ENCODE data around the gene AKAP12. TPM values are rescaled to one million over a fixed set of nuclear protein-coding genes. Genes with fewer than 3 reads are reported as not detected.

AKAP12 gene
- polyA plus RNA-seq, 2 of the 4 experiments (the other 2 are of a cell fraction): 32.1 to 192 TPM

- no peaks in the 10 kb centered on the region for H3K9me3 ChIP-seq
- POLR2A ChIA-PET: no interaction called here
- H3K4me1 ChIP-seq: peaks cover 12% of the 10 kb centered on the region; the same call in 2 of the 3 replicates
- 91% methylated on average over 5 of the region's 5 CpGs for WGBS (ENCODE audit: missing lambda C conversion rate)
- no peak overlapping the region for H3K27ac ChIP-seq
- ATAC-seq: peak in 1 of 2 experiments; percentile 12; a peak in 2 of 6 replicates
- CTCF ChIA-PET: interaction anchor here (1.2 to 1.7 kb wide), 3 partner anchors 9 to 467 kb away, joined by 3 to 7 read pairs (median 4); no protein-coding TSS in a partner anchor
- H3K4me3 ChIP-seq: no peak overlapping the region
- TF ChIP-seq RFX5 (IDR thresholded peaks at IDR 0.05) (no peak), HDAC2 (IDR thresholded peaks at IDR 0.05) (no peak), MAX (IDR thresholded peaks at IDR 0.05) (no peak), CHD2 (IDR thresholded peaks at IDR 0.05; ENCODE audit: low read length, partially characterized antibody) (no peak), CBX8 (IDR thresholded peaks at IDR 0.05) (no peak), CBX2 (IDR thresholded peaks at IDR 0.05; ENCODE audit: borderline replicate concordance, low read depth) (no peak), NPAS2 (CRISPR knock-in tag; IDR thresholded peaks at IDR 0.05; ENCODE audit: borderline replicate concordance) (no peak), HEYL (CRISPR knock-in tag; IDR thresholded peaks at IDR 0.05) (no peak), CHD4 (IDR thresholded peaks at IDR 0.05; ENCODE audit: borderline replicate concordance) (no peak), EHMT2 (IDR thresholded peaks at IDR 0.05; ENCODE audit: low read depth) (no peak), ZNF302 (CRISPR knock-in tag; IDR thresholded peaks at IDR 0.05) (no peak), MAFK (IDR thresholded peaks at IDR 0.05; ENCODE audit: partially characterized antibody) (no peak)
- TF ChIP-seq, protein P1, sequence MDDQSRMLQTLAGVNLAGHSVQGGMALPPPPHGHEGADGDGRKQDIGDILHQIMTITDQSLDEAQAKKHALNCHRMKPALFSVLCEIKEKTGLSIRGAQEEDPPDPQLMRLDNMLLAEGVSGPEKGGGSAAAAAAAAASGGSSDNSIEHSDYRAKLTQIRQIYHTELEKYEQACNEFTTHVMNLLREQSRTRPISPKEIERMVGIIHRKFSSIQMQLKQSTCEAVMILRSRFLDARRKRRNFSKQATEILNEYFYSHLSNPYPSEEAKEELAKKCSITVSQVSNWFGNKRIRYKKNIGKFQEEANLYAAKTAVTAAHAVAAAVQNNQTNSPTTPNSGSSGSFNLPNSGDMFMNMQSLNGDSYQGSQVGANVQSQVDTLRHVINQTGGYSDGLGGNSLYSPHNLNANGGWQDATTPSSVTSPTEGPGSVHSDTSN (IDR thresholded peaks at IDR 0.05): no peak
- TF ChIP-seq, protein P2, sequence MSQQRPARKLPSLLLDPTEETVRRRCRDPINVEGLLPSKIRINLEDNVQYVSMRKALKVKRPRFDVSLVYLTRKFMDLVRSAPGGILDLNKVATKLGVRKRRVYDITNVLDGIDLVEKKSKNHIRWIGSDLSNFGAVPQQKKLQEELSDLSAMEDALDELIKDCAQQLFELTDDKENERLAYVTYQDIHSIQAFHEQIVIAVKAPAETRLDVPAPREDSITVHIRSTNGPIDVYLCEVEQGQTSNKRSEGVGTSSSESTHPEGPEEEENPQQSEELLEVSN (IDR thresholded peaks at IDR 0.05; ENCODE audit: borderline replicate concordance, low read depth): no peak
- H3K4me2 ChIP-seq: no peak overlapping the region
- no peak for FAIRE-seq
- no peak for DNase-seq (ENCODE audit: low read depth in 1 of 2, low spot score in 1 of 2)
Measured at GRCh38 chr6:151359486-151359885, 119.7 kb downstream of the AKAP12 start.

- DNase-seq (ENCODE audit: low read depth in 1 of 2, low spot score in 1 of 2) (no peak), ATAC-seq (no peak), FAIRE-seq (no peak)
- TF ChIP-seq CEBPB (IDR thresholded peaks at IDR 0.05) (no peak), MYC (IDR thresholded peaks at IDR 0.05; ENCODE audit: borderline replicate concordance, low read length) (no peak), GATA3 (IDR thresholded peaks at IDR 0.05; ENCODE audit: borderline replicate concordance) (no peak), SMC3 (IDR thresholded peaks at IDR 0.05) (no peak), RAD21 (conservative IDR thresholded peaks at IDR 0.05 in 1 of 2, IDR thresholded peaks at IDR 0.05 in 1 of 2) (no peak), NR3C1 (IDR thresholded peaks at IDR 0.05) (no peak), POLR2AphosphoS2 (conservative IDR thresholded peaks at IDR 0.05; ENCODE audit: low read length) (no peak), HOXB13 (CRISPR knock-in tag; IDR thresholded peaks at IDR 0.05; ENCODE audit: low read depth) (no peak), BHLHE40 (IDR thresholded peaks at IDR 0.05; ENCODE audit: low read depth, low read length) (no peak), HDAC2 (IDR thresholded peaks at IDR 0.05) (no peak), ZSCAN20 (CRISPR knock-in tag; IDR thresholded peaks at IDR 0.05) (no peak), FOSB (CRISPR knock-in tag; IDR thresholded peaks at IDR 0.05) (no peak), CBX8 (IDR thresholded peaks at IDR 0.05) (no peak)
- TF ChIP-seq, protein P2 (IDR thresholded peaks at IDR 0.05; ENCODE audit: borderline replicate concordance, low read depth): no peak
- TF ChIP-seq, protein P3, sequence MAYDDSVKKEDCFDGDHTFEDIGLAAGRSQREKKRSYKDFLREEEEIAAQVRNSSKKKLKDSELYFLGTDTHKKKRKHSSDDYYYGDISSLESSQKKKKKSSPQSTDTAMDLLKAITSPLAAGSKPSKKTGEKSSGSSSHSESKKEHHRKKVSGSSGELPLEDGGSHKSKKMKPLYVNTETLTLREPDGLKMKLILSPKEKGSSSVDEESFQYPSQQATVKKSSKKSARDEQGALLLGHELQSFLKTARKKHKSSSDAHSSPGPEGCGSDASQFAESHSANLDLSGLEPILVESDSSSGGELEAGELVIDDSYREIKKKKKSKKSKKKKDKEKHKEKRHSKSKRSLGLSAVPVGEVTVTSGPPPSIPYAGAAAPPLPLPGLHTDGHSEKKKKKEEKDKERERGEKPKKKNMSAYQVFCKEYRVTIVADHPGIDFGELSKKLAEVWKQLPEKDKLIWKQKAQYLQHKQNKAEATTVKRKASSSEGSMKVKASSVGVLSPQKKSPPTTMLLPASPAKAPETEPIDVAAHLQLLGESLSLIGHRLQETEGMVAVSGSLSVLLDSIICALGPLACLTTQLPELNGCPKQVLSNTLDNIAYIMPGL (CRISPR knock-in tag; IDR thresholded peaks at IDR 0.05; ENCODE audit: borderline replicate concordance): no peak
- TF ChIP-seq, protein P4, sequence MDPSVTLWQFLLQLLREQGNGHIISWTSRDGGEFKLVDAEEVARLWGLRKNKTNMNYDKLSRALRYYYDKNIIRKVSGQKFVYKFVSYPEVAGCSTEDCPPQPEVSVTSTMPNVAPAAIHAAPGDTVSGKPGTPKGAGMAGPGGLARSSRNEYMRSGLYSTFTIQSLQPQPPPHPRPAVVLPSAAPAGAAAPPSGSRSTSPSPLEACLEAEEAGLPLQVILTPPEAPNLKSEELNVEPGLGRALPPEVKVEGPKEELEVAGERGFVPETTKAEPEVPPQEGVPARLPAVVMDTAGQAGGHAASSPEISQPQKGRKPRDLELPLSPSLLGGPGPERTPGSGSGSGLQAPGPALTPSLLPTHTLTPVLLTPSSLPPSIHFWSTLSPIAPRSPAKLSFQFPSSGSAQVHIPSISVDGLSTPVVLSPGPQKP (IDR thresholded peaks at IDR 0.05; ENCODE audit: low read depth, low read length): no peak
- TF ChIP-seq, protein P1 (IDR thresholded peaks at IDR 0.05): no peak
- ChIA-PET POLR2A (interaction anchor here (1.8 kb wide), 1 partner anchor 25 kb away, joined by 4 read pairs; no protein-coding TSS in a partner anchor), CTCF (no interaction called here)
- no peak overlapping the region for H3K4me2 ChIP-seq
- no peaks in the 10 kb centered on the region for H3K4me1 ChIP-seq
- no peak overlapping the region for H3K4me3 ChIP-seq
- no peak overlapping the region for H3K27ac ChIP-seq
- 90% methylated on average over 6 of the region's 6 CpGs for WGBS (ENCODE audit: missing lambda C conversion rate)
- H3K9me3 ChIP-seq: no peaks in the 10 kb centered on the region
Measured at GRCh38 chr6:151365233-151365632, 125.5 kb downstream of the AKAP12 start.
